ENCODE measurements around the gene MTMR3. TPM values are rescaled to one million over a fixed set of nuclear protein-coding genes. Genes with fewer than 3 reads are reported as not detected.

The MTMR3 gene
- total RNA-seq, 1 donor from 2014 or later: 25.7 TPM

DNA sequence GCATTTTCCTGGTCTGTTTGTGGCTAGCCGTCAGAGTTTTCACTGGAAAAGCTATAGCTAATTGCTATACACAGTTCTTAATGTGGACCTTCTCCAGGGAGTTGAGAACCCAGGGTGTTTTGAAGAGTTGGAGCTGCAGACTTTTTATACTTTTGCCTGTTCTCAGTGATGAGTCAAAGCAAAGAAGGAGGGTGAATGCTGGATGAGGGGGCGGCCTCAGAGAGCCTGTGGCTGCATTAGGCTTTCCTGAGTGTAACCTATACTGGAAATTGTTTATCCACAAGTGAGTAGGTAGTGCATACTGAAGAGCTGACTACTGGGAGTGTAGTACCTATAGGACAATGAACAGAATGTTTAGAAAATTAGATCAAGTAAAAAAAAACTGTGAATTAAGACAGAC, 117.6 kb downstream of the MTMR3 start:
- no peak for DNase-seq (ENCODE audit: low read depth)

DNA sequence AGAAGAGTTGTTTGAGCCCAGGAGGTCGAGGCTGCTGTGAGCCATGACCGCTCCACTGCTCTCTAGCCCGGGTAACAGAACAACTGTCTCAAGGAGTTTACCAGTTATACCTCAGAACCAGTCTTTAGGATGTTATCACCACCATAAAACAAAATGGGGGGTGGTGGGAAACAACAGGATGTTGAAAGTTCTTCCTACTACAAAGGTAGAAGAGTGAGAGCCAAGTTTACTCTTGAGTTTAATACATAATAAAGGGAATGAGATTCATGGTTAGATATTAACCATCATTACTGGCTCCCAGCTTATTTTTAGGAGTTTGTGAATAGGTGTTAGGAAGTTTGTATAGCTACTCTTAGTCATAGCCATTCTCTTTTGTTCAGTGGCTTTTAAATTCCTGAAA, 118.5 kb downstream of the MTMR3 start:
- no peak for DNase-seq (ENCODE audit: low read depth)

DNA sequence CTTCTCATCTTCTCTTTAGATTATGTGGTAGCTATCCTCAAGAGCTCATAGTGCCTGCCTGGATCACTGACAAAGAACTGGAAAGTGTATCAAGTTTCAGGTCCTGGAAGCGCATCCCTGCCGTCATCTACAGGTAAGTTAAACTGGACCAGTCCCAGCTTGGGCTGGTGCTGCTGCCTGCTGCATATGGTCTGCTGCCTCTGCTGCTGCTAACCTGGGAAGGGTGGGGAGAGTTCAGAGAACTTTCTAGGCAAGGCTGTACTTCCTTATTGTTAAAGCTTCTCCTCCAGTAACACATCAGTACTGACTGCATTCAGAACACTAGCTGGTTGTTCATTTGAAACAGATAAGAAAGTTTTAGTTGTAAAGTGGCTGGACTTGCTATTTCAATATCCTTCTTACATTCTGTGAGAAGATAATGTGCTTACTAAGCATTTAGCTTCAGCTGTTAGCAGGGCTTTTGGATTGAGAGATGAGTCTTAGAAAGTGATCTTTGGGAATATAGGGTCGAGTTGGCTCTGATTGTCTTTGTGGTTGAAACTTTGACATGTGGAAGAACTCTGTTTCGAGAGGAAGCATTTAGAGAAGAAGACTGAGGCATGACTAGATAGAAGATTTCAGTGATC, 120.0 kb downstream of the MTMR3 start:
- no peak for DNase-seq (ENCODE audit: low read depth)

DNA sequence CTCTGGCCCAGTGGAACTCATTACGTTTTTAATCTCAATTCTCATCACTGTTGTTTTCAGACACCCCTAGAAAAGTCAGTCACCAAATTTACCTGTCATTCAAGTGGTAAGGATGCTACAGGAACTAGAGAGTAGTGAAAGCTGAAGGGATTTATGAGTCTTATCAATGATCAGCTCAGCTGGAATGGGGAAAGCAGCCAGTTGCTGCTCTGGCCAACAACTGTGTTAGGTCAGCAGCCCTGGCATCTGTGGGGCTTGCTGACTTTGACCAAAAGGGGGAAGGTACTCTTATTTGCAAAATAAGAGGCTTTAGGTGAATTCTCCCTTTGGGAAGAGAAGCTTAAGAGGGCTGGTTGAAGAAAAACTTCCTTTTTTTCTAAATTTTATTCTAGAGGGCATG, 121.1 kb downstream of the MTMR3 start:
- DNase-seq (ENCODE audit: low read depth): no peak

DNA sequence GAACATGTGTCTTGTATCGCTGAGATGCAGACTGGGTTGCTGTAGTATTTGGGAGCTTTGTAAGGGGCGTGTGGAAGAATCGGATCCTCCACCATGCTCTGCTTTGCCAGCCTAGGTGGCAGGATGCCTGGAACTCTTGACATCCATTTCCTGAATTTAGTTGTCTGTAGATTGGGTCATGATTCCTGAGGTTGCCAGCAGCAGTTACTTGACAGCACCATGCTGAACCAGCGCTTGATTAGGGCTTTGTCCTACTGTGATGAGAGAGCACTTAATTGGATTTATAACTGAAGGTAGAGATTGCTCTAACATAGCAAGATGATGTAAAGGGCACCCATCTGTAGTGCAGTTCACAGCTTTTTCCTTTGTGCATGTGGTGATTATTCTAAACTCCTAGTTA, 121.7 kb downstream of the MTMR3 start:
- DNase-seq (ENCODE audit: low read depth): no peak

DNA sequence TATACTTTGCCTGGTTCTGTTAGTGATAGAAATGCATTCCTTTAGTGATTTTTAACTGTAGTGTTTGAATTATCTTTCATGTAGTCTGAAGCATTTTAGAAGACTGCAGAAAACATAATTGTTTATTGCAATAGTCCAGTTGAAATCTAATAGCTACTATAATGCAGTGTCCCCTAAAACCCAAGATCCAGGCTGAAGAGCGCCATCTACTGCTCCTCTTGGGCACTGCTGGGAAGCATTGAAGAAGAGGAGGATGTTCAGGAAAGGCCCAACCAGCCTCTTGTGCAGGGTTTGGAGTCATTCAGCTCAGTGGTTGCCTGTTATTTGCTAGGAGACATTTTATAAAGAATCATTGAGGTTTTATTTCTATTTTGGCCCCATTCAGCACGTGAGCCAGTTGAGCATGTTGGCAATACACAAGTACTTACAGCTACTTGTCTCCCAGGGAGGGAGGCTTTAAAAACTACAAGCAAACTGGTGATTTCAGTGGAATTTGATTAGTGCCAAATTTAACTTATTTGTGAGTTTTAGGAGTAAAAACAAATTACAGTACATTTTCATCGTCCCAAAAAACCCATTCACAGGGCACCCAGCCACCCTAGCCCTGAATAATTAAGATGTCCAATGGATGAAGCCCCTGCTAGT, 122.4 kb downstream of the MTMR3 start:
- DNase-seq (ENCODE audit: low read depth): peak; percentile 87

DNA sequence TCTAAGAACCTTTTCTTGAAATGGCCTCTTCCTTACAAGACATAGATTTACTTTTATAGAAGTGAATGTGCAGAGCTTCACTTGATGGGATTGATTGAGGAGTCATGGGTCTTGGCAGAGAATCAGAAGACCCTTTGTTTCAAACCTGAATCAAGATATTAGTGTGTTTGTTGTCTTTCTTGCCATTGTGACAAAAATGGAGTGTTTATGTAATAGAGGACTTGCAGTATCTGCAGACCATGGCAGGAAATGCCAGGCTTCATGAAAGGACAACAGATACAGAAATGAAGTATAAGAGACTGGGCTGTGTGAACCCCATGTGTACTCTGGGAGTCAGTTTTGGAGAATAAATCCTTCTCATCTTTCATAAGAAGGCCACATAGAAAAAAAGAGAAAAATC, 124.4 kb downstream of the MTMR3 start:
- DNase-seq (ENCODE audit: low read depth): no peak

DNA sequence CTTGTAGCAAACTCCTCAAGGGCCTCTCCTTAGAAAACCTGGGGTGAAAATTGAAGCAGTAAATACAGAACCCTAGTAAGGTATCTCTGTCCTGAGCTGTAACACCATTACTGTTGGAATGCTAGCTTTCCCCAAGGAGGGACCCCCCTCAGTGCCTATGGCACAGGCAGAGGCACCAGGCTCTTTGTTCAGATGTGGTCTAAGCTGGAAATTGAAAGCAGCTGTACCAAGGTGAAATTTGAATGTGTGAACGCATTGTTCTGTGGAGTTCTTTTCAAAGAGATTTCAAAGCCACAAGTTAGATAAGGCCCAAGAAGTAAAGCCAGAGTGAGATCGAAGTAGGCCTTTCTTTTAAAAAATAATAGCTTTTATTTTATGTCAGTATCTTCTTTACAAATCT, 125.4 kb downstream of the MTMR3 start:
- DNase-seq (ENCODE audit: low read depth): no peak

DNA sequence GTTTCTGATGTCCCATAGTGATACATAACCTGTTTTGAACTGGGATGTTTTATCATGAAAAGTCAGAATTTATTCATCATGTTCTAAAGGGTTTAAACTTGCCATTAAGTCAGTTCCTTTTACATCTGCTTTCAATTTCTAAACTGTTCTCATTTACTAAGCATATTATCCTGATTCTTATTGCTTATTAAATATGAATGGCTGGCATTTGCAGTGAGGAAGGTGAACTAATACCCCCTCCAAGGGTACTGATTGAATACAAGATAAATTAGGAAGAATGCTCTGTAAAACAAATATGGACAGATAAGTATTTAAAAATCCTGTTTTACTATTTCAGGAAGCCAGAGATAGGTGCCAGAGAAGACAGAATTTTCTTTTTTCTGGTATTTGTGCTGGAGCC, 126.5 kb downstream of the MTMR3 start:
- no peak for DNase-seq (ENCODE audit: low read depth)

DNA sequence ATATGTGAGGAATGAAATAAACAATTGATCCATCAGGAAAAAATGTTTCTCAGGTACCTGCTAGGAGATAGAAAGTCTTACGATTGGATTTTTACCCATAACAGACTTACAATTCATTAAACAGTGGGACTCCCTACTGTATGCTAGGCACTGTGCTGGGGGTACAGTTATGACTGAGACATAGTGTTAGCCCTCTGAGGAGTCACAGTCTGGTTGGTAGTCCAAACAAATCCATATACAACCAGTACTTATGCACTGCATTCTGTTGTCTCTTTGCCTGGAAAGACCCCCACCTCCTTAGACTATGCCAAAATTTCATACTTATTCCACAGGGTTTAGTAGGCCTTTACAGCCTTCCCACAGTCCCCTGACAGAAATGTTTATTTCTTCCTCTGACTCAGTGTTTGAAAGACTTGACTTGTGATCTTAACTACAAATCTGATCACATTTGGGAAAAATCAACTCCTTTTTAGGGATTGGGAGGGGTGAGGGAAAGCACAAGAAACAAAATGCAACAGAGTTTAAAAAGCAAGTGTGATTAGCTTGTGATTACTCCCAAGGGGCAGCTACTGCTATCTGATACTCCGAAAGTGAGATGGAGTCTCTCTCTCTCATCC, 127.9 kb downstream of the MTMR3 start:
- DNase-seq (ENCODE audit: low read depth): no peak

DNA sequence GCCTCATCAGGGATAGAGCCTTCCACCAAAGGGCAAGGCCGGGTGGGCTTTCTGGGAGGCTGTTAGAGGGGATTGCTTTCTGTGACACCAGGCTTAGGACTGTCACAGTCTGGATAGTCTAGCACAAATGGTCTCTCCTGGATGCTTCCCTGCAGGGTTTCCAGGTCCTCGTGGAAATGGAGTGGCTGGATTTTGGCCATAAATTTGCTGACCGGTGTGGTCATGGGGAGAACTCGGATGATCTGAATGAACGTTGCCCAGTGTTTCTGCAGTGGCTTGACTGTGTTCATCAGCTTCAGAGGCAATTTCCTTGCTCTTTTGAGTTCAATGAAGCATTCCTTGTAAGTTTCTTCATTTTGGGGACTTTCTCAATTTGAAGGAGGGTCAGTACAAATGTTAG, 130.2 kb downstream of the MTMR3 start:
- DNase-seq (ENCODE audit: low read depth): no peak

DNA sequence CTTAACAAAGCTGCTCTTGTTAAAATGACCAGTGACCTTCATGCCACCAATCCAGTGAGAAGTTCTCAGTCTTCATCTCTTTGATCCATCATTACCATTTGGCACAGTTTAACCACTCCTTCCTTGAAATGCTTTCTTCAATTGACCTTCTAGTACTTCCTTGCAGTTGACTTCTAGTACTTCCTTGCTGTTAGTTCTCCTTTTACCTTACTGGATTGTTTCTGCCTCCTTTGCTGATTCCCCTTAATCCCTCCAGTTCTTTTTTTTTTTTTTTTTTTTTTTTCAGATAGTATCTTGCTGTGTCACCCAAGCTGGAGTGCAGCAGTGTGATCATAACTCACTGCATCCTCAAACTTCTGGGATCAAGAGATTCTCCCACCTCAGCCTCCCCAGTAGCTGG, 131.3 kb downstream of the MTMR3 start:
- no peak for DNase-seq (ENCODE audit: low read depth)

DNA sequence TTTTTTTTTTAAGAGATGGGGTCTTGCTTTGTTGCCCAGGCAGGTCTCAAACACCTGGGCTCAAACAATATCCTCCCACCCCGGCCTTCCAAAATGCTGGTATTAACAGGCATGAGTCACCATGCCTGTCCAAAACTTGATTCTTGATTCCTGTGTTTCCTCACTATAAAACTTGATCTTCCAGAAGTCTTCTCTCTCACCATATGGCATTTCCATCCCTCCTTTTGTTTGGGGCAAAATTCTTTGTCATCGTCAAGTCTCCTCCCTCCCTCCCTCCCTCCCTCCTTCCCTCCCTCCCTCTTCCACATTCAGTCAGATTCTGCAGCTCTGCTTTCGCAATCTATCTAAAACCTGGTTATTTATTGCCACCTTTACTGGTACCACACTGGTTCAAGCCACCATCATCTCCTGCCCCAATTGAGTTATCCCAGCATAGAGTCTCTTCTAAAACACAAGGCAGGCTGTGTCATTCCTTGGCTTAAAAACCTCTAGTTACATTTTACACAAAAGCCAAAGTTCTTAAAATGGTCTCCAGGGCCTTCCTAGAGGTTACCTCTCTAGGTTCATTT, 132.3 kb downstream of the MTMR3 start:
- no peak for DNase-seq (ENCODE audit: low read depth)

DNA sequence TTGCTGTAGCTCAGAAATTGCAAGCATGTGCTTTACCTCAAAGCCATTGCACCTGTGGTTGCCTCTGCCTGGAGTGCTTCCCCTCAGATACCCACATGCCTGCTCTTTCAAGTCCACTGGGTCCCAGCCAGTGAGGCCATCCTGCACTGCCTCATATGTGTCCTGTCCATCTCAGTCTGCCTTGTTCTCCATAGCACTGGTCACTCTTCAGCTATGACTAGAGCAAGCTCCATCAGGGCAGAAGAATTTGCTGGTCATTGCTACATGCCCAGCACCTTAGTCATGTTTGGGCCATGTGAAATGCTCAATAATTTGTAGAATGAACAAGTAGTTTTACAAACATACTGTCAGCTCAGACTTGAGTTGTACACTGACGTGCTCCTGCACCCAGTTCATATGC, 132.9 kb downstream of the MTMR3 start:
- peak; percentile 24 for DNase-seq (ENCODE audit: low read depth)

DNA sequence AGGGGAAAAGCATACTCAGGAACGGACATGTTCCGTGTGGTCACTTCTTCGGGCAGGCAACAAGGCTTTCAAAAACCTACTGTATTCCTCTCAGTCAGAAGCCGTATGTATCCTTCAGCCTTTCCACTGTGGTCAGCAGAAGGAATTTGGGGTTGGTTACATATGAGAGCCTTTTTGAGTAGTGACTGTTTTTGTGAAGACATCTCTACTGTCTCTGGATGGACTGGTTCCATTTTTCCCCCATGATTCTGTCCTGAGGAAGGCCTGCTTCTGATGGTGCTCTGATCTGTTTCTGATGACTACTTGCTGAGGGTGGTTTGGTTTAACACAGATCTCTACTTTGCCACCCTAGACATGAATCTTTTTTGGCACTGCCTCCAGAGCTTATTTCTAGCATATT, 133.6 kb downstream of the MTMR3 start:
- no peak for DNase-seq (ENCODE audit: low read depth)

DNA sequence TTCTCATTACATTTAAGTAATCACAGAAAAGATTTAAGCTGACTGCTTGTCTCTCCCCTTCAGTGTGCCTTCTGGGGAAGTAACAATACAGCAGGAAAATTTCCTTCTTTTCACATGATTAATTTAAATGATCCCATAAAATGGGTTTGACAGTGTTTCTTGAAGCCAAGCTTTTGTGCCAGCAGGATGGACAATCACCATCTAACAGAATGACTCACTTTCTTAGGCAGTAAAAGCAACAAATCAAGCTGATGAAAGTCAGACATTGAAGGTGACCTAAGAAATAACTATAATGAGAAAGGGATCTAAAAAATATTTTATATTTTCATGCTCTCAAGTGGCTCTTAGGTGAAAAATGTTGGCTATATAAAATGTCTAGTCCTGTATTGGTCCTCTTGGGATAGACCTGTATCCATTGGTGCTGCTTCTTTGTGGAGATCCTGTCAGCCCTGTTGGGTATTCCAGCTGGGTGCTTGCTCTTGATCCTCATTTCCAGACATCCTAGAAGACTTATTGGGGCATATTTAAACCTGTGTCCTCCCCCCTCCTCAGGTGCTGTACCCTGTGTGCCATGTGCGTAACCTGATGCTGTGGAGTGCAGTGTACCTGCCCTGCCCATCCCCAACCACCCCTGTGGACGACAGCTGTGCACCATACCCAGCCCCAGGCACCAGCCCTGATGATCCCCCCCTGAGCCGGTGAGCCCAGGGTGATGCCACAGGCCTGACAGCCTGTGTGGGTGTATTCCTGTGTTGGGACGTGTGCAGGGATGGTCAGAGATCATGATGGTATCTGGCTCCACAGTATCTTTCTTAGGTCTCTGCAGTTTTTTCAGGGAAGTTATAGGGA, 134.6 kb downstream of the MTMR3 start:
- DNase-seq (ENCODE audit: low read depth): no peak

DNA sequence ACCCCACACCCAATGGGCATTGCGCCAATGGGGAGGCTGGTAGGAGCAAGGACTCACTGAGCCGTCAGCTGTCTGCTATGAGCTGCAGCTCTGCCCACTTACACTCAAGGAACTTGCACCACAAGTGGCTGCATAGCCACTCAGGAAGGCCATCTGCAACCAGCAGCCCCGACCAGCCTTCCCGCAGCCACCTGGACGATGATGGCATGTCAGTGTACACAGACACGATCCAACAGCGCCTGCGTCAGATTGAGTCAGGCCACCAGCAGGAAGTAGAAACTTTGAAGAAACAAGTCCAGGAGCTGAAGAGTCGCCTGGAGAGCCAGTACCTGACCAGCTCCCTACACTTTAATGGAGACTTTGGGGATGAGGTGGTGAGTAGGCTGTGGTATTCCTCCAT, 137.5 kb downstream of the MTMR3 start:
- DNase-seq (ENCODE audit: low read depth): no peak

DNA sequence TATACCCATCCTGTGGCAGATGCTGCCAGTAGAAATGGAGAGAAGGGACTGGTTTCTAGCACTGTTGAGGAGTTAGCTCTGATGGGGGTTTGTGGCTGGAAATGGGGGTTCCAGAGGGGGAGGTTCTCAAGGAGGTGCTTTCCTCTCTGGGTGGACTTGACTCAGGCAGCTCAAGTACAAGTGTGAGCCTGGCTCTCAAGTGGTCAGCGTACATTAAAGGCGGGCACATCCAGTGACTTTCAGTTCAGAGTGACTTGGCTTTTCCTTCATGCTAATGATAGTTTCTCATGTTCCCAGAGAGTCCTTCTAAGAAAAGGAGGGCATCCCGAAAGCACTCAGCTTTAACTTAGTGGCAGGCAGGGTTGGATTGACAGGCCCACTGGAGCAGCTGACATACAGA, 138.4 kb downstream of the MTMR3 start:
- DNase-seq (ENCODE audit: low read depth): no peak

DNA sequence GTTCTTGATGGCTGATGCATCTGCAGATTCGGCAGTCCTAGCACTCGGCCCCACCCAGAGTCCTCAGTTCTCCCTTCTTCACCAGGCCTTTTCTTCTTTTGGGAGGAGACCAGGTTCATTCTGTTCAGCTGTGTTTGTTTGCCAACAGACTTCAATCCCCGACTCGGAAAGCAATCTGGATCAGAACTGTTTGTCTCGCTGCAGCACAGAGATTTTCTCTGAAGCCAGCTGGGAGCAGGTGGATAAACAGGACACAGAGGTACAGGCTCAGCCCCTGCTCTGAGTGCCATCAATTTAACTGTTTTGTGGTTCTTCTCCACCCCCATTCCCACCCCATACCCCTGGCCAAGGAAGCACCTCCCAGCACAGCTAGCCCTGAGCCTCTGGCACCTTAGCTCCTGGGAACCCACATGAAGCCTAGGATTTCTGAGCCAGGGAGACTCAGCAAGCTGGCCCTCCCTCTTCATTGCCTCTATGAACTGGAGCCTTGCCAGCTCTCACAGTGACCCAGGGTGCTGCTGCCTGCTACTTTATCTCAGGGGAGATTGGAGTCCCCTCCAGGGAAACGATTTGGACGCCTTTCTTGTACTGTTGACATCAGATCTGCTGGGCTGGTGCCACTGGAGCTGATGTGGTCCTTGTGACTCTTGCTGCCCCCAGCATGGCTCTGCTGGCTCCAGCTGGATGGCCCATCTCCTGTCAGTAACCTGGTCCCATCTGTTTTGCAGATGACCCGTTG, 139.1 kb downstream of the MTMR3 start:
- no peak for DNase-seq (ENCODE audit: low read depth)

DNA sequence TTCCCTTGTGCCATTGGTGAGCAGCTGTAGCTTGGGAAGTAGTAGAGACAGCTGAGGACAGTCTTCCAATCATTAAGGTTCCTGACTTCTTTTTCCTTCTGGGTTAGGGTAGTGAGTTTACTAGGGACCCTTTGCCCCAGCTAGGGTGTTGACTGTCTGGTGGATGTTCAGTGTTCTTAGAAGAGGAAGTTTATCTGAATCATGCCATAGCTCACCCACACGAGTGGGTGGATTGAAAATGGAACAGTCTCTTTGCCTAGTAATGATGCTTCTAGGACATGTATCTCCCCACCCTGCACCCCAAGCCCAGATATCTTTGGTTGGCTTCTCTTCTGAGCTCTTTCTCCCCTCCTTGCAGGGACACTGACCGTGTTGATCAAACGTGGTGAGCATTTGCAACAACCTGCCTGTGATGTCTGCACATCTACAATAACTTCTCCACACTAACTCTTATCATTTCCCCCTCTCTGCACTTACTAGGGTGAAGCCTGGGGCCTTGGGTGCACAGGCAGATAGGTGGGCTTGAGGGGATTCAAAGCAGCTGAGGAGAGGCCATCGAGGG, 140.2 kb downstream of the MTMR3 start:
- no peak for DNase-seq (ENCODE audit: low read depth)

DNA sequence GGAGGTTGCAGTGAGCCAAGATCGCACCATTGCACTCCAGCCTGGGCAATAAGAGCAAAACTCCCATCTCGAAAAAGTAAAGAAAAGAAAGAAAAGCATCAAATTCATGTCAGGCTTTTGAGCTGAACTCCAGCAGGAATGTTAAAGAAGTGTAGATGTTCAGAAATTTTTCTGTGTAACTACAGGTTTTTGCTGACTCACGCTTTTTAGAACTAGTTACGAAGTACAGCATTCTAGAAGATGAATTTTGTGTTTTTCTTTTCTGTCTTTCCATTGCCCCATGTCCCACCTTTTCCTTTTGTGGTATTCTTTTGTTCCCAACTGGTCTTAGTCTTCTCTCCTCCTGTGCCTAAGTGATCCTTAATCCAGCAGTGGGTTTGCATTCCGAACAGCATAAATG, 141.3 kb downstream of the MTMR3 start:
- DNase-seq (ENCODE audit: low read depth): no peak
